ENCODE measurements around the gene S1PR5.
"Not testable (repeated sequence)": the region's sequence is repeated elsewhere in the genome, so short reads cannot be mapped to it uniquely, and the experiment has no call there.

S1PR5 gene

DNA sequence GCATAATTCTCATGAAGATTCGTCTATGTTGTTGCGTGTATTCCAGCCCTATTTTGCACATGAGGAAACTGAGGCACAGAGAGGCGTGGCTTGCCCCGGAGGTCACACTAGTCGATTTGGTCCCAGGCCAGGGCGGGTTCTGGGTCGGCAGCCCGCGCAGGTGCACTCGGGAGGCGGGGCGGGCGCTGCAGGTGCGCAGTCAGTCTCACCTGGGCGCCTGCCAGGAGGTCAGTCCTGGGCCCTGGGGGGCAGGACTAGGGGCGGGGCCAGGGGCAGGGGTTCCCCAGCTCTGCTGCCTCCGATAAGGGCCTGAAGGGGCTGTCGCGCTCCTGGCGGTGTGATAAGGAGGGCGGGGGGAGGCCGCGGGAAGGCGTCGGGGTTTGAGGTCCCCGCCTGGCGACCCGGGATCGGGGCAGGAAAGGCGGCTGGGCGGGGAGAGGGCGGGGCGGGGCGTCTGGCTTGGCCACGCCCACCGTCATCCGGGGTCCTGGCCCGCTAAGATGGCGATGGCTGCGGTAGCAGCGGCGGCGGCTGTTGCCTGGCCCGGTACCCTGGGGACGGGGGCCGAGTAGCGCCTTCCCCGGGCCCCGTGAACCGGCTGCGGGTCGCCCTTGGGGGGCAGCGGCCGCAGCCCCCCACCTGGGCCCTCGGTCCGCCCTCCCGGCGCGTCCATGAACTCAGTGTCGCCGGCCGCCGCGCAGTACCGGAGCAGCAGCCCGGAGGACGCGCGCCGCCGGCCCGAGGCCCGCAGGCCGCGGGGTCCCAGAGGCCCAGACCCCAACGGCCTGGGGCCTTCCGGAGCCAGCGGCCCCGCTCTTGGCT lies 26.4 kb upstream of the S1PR5 start, which contains the start of gene ATG4D:
Gene ATG4D (plus strand): TSS at position 485 of the 822 bp plus-strand sequence. CDS start 187 bp downstream, at position 672.
- DNase-seq, result peak; percentile 87

- no peak for DNase-seq
Measured at GRCh38 chr19:10543059-10543419, 25.8 kb upstream of the S1PR5 start.

GRCh38 chr19:10539016-10539415 lies 21.8 kb upstream of the S1PR5 start:
- DNase-seq, result not testable (repeated sequence)

DNA sequence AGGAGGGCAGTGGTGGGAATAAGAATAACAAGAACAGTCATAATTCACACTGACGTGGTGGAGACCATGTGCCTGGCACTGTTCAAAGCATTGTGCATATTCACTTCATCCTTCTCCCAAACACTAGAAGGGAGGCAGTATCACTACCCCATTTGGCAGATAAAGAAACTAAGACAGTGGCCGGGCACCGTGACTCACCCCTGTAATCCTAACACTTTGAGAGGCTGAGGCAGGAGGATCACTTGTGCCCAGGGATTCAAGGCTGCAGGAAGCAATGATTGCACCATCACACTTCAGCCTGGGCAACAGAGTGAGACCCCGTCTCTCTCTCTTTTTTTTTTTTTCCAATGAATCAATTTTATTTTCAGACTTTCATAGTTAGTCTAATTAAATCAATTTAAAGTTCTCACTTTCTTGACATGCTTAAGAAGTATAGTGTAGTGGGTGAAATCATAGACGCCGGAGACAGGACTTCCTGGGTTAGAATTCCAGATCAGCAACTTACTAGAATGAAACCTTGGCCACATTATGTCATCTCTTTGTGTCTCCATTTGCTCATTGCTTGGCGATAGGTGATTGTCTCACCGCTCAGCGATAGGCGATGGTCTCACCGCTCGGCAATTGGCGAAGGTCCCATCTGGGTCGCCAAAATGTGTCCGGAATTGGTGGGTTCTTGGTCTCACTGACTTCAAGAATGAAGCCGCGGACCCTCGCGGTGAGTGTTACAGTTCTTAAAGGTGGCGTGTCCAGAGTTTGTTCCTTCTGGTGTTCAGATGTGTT lies 21.1 kb upstream of the S1PR5 start:
- DNase-seq, result no peak

DNA sequence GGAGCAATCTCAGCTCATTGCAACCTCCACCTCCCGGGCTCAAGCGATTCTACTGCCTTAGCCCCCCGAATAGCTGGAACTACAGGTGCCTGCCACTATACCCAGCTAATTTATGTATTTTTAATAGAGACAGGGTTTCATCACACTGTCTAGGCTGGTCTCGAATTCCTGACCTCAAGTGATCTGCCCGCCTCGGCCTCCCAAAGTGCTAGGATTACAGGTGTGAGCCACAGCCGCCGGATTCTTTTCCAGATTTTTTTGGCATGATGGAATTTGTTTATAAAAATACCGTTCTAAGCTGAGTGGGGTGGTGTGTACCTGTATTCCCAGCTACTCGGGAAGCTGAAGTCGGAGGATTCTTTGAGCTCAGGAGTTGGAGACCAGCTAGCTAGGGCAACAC lies 20.4 kb upstream of the S1PR5 start:
- no peak for DNase-seq

GRCh38 chr19:10535613-10536012 lies 18.4 kb upstream of the S1PR5 start:
- no peak for DNase-seq

DNA sequence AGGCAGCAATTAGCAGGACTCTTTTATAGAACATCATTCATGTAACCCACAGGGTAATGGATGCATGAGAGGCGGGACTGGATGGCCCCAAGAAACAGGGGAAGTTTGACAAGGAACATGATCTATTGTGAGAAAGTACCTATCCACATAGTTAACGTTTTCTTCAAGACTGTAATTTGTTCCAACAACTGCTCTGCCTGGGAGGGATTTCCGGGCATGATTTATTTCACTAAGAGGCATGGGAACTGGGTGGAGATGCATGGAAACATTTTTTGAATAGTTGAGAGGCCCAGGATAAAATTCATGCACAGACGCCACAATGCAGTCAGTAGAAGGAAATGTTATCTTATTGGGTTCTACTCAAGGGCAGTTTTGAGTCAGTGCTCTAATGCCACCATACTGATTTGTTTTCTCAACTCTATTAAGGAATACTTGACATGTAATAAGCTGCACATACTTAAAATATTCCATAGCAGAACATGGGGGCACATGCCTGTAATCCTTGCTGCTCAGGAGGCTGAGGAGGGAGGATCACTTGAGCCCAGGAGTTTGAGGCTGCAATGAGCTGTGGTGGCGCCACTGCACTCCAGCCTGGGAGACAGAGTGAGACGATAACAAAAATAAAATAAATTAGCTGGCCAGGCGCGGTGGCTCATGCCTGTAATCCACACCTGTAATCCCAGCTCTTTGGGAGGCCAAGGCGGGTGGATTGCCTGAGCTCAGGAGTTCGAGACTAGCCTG lies 16.6 kb upstream of the S1PR5 start:
- no peak for DNase-seq

- DNase-seq, result no peak
Measured at GRCh38 chr19:10532457-10532856, 15.2 kb upstream of the S1PR5 start.

DNA sequence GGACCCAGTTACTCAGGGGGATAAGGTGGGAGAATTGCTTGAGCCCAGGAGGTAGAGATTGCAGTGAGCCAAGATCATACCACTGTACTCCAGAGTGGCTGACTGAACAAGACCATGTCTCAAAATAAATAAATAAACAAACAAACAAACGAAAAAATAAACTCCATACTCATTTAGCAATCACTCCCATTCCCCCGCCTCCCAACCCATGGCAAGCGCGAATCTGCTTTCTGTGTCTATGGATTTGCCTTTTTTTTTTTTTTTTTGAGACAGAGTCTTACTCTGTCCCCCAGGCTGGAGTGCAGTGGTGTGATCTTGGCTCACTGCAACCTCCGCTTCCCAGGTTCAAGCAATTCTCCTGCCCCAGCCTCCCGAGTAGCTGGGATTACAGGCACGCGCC lies 9.6 kb upstream of the S1PR5 start:
- DNase-seq, result not testable (repeated sequence)

DNA sequence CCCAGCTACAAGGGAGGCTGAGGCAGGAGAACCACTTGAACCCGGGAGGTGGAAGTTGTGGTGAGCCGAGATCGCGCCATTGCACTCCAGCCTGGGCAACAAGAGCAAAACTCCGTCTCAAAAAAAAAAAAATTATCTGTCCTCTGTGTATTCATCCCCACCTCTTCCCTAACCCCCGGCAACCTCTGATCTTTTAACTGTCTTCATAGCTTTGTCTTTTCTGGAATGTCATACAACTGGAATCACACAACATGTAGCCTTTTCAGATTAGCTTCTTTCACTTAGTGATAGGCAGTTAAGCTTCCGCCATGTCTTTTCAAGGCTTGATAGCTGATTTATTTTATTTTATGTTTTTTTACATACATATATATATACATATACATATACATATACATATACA lies 8.4 kb upstream of the S1PR5 start:
- no peak for DNase-seq

DNA sequence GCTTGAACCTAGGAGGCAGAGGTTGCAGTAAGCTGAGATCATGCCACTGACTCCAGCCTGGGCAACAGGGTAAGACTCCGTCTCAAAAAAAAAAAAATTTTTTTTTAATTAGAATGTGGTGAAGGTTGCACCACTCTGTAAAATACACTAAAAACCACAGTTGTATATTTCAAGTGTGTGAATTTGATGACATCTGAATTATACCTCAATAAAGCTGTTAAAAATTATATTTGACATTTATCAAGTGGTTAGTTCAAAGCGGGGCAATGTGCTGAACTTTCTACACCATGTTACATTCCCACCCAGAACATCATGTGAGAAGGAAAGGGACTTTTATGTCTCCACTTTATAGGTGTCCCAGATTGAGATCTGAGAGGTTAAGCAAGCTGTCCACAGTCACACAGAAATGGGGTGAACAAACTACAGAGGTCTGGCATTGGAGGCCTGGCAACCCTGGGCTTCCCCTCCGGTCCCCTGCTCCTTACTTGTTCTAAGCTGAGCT lies 5.9 kb upstream of the S1PR5 start:
- DNase-seq, result peak; percentile 52

- no peak for DNase-seq
Measured at GRCh38 chr19:10521461-10522171, 4.4 kb upstream of the S1PR5 start.

GRCh38 chr19:10520652-10521318 lies 3.5 kb upstream of the S1PR5 start:
- no peak for DNase-seq

DNA sequence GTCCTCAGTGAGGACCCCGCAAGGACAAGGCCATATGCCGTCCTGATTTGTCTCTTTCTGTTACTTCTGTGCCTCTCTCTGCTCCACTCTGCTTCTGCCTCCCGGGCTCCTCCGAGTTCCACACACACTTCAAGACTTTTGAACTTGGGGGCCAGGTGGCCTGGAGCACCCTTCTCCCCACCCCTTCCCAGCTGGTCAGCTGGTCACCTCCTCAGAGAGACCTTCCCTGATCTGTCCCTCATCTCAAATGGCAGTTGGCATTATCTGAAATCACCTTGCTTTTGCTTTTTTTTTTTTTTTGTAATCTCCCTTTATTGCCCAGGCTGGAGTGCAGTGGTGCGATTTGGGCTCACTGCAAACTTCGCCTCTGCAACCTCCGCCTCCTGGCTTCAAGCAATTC lies 2.2 kb upstream of the S1PR5 start:
- no peak for DNase-seq

- no peak for DNase-seq
Measured at GRCh38 chr19:10518444-10519361, 1.5 kb upstream of the S1PR5 start.

DNA sequence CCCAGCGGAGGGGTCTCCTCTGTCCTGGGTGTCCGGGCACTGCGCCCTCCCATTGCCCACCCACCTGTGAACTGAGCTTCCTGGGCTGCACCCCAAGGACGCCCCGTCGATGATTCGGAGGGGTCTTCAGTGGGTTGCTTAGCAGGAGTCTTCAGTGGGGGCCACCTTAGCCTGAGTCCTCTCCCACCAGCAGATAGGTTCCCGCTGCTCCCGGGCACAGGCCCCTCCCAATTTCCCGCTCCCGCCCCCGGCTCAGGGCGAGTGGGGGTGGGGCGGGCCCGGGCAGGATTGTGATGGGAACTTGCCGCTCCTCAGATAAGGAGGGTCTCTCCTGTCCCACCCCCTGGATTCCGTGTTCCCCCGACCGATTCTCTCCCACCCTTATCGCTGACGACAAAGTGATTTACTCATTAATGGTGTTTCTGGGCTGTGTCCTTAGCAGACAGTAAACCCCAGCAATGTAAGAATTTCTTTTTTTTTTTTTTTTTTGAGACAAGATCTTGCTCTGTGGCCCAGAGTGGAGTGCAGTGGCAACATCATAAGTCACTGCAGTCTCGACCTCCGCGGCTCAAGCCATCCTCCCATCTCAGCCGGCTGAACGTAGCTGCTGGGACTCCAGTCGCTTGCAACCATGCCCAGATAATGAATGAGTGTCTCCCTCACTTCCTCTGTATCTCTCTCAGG lies 655 bp upstream of the S1PR5 start:
- DNase-seq, result no peak

DNA sequence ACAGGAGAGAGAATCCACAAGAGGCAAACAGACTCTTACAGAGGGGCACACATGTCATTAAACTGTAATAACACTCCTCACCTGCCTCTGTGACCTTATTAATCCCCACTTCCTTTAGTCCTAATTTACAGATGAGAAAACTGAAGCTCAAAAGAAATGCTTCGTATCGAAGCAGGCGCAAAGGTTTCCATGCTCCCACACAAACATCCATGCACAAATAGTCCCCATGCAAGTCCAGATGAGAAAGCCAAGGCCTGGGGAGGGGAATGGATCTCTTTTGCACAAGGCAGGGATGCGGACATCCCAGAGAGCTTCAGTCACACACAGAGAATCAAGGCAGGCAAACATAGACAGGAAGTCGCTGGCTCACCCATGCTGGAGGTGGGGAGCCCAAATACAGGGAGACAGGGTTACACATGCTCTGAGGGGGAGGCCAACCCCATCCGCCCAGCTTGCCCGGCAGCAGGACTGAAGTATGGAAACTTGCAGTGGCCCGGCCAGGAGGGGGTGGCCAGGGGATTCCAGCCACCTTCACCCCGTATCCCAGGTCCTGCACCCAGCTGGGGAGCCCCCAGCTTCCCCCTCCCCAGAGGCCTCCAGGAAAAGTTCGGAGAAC lies 468 bp downstream of the S1PR5 start:
- DNase-seq, result no peak

- peak; percentile 68 for DNase-seq
Measured at GRCh38 chr19:10516064-10516385, 1.2 kb downstream of the S1PR5 start.

DNA sequence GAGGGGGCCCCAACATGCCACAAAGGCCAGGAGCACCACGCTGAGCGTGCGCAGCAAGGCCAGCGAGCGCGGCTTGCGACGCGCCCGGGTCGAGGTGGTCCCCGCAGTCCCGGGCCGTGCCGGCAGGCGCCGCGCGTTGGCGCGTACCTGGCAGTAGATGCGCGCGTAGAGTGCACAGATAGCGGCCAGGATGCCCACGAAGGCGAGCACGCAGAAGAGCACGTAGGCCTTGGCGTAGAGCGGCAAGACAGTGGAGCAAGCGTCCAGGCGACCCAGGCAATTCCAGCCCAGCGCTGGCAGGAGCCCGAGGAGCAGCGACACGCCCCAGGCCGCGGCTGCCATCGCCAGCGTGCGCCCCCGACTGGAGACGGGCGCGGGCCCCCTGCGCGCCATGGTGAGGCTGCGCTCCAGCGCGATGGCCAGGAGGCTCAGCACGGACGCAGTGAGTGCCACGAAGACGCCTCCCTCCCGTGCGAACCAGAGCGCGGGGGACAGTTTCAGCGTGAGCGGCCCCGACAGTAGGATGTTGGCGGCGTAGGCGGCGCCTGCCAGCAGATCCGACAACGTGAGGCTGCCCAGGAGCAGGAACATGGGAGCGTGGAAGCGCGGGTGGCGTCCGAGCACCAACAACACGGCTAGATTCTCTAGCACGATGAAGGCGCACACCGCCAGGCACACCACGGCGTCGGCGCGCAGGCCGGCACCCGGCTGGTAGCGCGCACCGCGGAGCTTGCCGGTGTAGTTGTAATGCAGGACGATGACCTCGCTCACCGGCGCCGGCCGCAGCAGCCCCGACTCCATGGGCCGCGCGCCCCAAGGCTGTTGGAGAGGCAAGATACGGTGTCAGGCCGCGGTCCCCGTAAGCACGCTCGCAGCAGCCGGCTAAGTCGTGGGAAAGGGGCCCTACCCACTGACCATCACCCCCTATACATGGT lies 2.8 kb downstream of the S1PR5 start:
- DNase-seq, result peak; percentile 51
